ENCODE measurements around the gene RAD51C. TPM values are rescaled to one million over a fixed set of nuclear protein-coding genes. Genes with fewer than 3 reads are reported as not detected.
"Not testable (repeated sequence)": the region's sequence is repeated elsewhere in the genome, so short reads cannot be mapped to it uniquely, and the experiment has no call there.

Gene RAD51C
- total RNA-seq, 2 experiments from 2014 or later: 76.6 to 88.6 TPM

DNA sequence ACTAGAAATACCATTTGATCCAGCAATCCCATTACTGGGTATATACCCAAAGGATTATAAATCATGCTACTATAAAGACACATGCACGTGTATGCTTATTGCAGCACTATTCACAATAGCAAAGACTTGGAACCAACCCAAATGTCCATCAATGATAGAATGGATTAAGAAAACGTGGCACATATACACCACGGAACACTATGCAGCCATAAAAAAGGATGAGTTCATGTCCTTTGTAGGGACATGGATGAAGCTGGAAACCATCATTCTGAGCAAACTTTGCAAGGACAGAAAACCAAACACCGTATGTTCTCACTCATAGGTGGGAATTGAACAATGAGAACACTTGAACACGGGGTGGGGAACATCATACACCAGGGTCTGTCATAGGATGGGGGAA is 14.1 kb upstream of the RAD51C start:
- CTCF ChIA-PET, POLR2A ChIA-PET: not testable (repeated sequence)

DNA sequence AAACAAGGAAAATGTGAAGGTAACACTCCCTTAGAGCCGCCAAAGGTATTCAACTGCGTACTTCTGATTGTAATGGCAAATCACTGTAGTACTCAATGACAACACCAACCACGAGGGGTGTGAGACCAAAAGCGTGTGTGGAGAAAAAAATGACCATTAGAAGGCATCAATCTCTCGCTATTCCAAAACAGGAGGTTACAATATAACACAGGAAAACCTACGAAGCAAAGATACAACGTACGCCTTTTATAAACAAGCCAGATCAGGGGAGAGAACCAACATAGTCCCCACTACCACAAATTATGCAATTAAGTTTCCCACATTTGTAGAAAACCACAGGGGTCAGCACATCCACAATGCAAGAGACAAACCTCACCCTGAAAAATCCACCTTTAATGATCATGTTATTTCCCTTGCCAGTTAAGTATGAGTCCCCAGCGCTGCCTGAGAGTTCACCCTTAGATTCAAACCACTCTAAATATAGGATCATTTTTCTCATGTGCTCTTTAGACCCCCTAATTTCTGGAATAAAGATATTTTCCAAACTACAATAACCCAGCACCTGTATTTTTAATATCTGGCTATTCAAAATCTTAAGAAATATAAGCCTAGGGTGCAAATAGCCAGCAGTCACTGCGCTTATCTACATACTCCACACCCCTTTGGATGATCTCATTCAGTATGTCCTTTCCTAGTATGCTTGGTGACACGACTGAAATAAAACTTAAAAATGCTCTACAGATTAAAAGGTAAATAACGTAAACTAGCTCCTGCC is 13.0 kb upstream of the RAD51C start:
- ChIA-PET POLR2A (interaction anchor here (1.0 kb wide), 1 partner anchor 48 kb away, joined by 3 read pairs; no protein-coding TSS in a partner anchor), CTCF (interaction anchor here (0.6 kb wide), 1 partner anchor 50 kb away, joined by 4 read pairs; no protein-coding TSS in a partner anchor)

DNA sequence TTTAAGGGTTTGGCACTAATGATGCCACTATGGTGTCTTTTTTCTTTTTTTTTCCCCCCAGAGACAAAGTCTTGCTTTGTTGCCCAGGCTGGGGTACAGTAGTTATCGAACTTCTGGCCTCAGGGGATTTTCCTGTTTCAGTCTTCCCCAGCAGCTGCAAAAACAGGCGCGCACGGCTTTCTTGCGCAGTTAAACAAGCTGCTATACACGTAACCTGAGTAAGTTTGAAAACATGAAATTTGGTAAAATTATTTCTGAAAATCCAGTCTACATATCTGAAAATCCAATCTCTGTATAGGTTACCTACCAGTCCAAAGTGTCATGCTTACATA is 12.4 kb upstream of the RAD51C start:
- ChIA-PET POLR2A (interaction anchor here (1.0 kb wide), 1 partner anchor 49 kb away, joined by 3 read pairs; no protein-coding TSS in a partner anchor), CTCF (no interaction called here)

DNA sequence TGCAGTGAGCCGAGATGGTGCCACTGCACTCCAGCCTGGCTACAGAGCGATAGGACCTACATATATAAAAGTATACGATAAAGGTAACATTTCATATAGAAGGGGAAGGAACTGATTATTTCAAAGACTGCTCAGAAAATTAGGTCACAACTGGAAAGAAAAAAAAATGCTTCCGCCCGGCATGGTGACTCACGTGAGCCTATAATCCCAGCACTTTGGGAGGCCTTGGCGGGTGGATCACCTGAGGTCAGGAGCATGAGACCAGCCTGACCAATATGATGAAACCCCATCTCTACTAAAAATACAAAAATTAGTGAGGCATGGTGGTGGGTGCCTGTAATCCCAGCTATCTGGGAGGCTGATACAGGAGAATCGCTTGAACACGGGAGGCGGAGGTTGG is 8.4 kb upstream of the RAD51C start:
- CTCF ChIA-PET: interaction anchor here (1.2 kb wide), 1 partner anchor 140 kb away, joined by 4 read pairs; a partner anchor contains a TSS
- POLR2A ChIA-PET: no interaction called here

DNA sequence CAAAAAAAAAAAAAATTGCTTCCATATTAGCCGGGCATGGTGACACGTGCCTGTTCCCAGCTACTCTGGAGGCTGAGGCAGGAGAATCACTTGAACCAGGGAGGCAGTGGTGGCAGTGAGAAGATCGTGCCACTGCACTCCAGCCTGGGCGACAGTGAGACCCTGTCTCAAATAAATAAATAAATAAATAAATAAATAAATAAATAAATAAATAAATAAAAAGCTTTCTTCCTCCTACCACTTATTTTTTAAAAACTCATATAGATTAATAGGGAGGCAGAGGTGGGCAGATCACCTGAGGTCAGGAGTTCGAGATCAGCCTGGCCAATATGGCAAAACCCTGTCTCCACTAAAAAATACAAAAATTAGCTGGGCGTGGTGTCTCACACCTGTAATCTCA is 7.9 kb upstream of the RAD51C start:
- POLR2A ChIA-PET: not testable (repeated sequence)
- CTCF ChIA-PET: interaction anchor here (0.6 to 1.2 kb wide), 2 partner anchors 21 to 140 kb away, joined by 3 to 4 read pairs; a partner anchor contains a TSS

DNA sequence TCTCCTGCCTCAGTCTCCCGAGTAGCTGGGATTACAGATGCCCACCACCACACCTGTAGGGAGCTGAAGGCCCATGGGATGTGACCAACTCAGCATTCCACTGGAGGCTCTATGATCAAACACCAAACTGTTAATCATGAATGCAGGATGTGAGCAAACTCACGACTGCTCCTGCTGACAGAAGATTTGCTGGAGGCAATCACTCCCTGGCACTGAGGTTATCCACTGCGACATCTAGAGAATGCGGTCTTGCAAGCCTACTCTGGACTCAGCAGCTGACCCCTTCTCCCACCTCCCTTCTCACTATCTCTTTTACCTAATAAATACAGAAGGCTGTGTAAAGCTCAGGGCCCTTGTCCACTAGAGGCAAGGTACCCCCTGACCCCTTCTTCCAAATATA is 5.4 kb upstream of the RAD51C start:
- ChIA-PET CTCF (no interaction called here), POLR2A (no interaction called here)

DNA sequence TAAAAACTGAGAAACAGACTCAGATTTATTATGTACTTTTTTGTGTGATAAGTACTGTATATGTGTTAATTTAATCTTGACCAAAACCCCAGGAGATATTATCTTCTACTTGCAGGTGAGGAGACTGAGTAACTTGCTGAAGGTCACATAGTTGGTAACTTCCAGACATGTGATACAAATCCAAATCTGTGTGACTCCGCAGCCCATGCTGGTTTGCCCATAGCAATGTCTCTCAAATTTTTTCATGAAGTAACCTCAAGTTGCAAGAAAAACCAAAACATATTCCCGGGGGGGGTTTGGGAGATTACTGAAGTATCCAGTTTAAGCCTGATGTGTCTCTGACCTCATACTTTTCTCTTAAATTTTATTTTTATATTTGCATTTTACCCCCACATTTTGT is 3.9 kb upstream of the RAD51C start:
- CTCF ChIA-PET: interaction anchor here (0.6 kb wide), 1 partner anchor 44 kb away, joined by 3 read pairs; no protein-coding TSS in a partner anchor
- POLR2A ChIA-PET: no interaction called here

DNA sequence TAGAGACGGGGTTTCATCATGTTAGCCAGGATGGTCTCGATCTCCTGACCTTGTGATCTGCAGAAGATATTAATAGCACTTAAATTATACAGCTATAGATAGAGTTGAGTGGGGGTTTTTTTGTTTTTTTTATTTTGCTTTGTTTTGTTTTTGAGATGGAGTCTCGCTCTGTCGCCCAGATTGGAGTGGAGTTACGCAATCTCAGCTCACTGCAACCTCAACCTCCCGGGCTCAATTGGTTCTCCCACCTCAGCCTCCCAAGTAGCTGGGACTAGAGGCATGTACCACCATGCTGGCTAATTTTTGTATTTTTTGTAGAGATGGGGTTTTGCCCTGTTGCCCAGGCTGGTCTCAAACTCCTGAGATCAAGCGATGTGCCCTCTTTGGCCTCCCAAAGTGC is 2.4 kb upstream of the RAD51C start:
- POLR2A ChIA-PET: interaction anchor here (0.6 kb wide), 1 partner anchor 393 kb away, joined by 3 read pairs; no protein-coding TSS in a partner anchor

DNA sequence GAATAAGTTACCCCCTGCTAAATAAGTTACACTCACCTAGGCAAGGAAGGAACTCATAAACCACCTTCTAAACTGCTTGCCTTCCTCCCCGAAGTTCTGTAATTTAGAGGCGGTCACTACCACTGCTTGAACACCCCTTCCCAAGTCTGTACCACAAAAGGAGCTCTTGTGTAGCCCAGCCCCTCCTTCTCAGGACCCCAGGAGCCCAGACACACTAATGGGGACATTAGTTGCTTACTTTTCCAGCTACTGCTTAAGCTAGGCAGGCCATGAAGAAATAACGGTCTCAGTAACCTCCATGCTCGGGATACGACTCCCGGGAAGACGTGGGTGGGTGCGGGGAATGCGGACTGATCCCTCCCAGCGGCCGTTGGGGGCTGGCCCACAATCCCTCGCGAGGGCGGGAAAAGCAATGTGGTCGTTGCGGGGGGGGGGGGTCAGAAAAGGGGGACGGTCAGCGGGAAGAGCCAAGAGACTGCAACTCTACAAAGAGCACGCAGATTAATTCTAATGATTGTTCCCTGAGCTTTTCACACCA is 632 bp upstream of the RAD51C start, which contains the start of gene TEX14:
Gene TEX14 (minus strand): TSS at position 345 of the 538 bp plus-strand sequence. CDS start 40,044 bp downstream, outside the sequence.
- ChIA-PET CTCF (interaction anchor here (1.3 kb wide), 1 partner anchor 60 kb away, joined by 4 read pairs; no protein-coding TSS in a partner anchor), POLR2A (interaction anchor here (1.2 to 4.3 kb wide), 2 partner anchors 61 to 204 kb away, joined by 3 to 49 read pairs; partner anchors contain the start of gene HSF5)

More for the DNA sequence above, 2.4 kb upstream of the RAD51C start:
- CTCF ChIA-PET: interaction anchor here (1.0 kb wide), 1 partner anchor 22 kb away, joined by 4 read pairs; no protein-coding TSS in a partner anchor

DNA sequence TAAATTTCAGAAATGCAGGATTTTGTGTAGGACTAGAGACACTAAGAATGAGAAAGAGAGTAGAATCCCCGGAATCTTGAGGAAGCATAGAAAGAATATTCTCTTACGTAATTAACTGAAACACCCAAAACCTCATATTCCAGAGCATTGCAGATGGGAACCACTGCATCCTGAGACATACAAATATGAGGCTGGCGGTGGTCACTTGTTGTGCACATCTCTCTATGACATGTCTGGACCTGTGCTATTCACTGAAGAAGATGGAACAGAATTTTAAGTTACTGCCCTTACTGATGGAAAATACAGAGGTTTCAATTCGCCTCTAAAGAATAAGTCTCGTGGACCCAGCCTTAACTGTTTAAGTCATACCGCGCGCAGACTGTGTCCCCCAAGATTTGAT is 806 bp downstream of the RAD51C start:
- ChIA-PET CTCF (interaction anchor here (0.7 to 1.3 kb wide), 2 partner anchors 61 to 105 kb away, joined by 4 read pairs; no protein-coding TSS in a partner anchor), POLR2A (interaction anchor here (1.0 to 4.3 kb wide), 2 partner anchors 34 to 62 kb away, joined by 3 to 49 read pairs; no protein-coding TSS in a partner anchor)

DNA sequence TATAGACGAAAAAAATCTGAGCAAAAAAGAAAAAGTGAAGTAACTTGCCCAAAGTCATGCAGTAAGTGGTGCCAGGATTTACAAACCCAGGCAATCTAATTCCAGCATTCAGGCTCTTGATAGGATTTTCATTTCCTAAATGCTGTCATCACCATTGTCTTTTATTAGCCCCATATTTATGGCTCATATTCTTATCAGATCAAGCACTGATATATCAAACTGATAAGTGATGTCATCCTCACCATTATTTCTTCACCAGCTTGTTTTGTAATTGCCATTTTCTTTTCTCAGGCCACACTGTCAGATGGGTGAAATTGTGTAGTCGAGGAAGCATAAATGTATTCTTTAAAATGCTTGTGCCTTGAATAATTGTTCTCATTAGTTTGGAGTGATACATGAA is 1.3 kb downstream of the RAD51C start:
- POLR2A ChIA-PET: interaction anchor here (0.6 to 4.3 kb wide), 2 partner anchors 63 to 385 kb away, joined by 4 to 49 read pairs; no protein-coding TSS in a partner anchor
- CTCF ChIA-PET: interaction anchor here (0.7 kb wide), 1 partner anchor 106 kb away, joined by 4 read pairs; no protein-coding TSS in a partner anchor

DNA sequence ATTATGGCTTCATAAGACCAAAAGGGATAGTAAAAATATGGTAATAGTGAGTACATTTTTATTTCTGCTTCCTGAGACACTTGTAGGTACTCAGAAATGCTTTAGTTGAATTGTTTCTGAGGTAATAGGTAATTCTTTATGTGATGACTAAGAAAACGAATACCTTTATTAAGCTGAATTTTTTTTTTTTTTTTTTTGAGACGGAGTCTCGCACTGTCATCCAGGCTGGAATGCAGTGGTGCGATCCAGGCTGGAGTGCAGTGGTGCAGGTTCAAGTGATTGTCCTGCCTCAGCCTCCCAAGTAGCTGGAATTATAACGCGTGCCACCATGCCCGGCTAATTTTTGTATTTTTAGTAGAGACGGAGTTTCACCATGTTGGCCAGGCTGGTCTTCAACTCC is 1.9 kb downstream of the RAD51C start:
- CTCF ChIA-PET: no interaction called here
- POLR2A ChIA-PET: interaction anchor here (0.6 to 4.3 kb wide), 2 partner anchors 63 to 385 kb away, joined by 4 to 49 read pairs; no protein-coding TSS in a partner anchor

DNA sequence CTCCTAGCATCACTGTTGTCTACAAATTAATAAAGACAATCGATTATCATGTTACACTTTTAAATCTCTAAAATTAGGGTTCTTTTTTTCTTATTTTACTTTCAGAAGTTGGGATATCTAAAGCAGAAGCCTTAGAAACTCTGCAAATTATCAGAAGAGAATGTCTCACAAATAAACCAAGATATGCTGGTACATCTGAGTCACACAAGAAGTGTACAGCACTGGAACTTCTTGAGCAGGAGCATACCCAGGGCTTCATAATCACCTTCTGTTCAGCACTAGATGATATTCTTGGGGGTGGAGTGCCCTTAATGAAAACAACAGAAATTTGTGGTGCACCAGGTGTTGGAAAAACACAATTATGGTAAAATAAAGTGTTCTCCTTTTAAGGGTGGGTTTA is 2.4 kb downstream of the RAD51C start:
- ChIA-PET CTCF (no interaction called here), POLR2A (interaction anchor here (4.3 kb wide), 1 partner anchor 64 kb away, joined by 49 read pairs; no protein-coding TSS in a partner anchor)

DNA sequence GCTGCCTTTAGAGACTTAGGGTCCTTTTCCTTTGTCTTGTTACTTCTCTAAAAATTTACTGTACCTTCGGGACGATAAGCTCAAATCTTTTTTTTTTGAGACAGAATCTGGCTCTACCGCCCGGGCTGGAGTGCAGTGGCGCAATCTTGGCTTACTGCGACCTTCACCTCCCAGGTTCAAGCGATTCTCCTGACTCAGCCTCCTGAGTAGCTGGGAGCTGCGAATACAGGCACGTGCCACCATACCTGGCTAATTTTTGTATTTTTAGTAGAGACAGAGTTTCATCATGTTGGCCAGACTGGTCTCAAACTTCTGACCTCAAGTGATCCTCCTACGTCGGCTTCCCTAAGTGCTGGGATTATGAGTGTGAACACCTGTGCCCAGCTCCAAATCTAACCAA is 7.4 kb downstream of the RAD51C start:
- ChIA-PET POLR2A (no interaction called here), CTCF (no interaction called here)

DNA sequence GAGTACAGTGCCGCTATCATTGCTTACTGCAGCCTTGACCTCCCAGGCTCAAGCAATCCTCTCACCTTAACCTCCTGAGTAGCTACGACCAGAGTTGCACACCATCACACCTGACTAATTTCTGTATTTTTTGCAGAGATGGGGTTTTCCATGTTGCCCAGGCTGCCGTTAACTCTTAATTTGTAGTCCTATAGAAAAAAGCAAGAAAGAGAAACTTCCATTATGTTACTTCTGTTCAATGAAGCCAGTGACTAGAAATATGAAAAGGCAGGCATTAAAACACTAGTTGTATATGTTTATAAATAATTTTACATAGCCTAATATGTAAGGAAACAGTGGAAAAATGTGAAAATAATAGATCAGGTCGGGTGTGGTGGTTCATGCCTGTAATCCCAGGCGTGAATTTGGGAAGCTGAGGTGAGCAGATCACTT is 9.7 kb downstream of the RAD51C start:
- POLR2A ChIA-PET: interaction anchor here (0.7 kb wide), 1 partner anchor 37 kb away, joined by 6 read pairs; no protein-coding TSS in a partner anchor

DNA sequence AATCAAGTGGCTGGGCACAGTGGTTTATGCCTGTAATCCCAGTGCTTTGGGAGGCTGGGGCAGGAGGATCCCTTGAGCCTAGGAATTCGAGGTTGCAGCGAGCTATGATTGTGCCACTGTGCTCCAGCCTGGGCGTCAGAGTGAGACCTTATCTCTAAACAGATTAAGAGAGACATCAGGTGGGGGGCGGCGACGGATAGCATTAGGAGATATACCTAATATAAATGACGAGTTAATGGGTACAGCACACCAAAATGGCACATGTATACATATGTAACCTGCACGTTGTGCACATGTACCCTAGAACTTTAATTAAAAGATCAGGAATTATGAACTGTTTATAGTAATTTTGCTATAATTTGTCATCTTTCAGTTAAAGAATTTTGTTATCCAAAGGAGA is 10.3 kb downstream of the RAD51C start:
- ChIA-PET POLR2A (interaction anchor here (0.5 to 1.2 kb wide), 2 partner anchors 71 to 253 kb away, joined by 4 to 5 read pairs; no protein-coding TSS in a partner anchor), CTCF (interaction anchor here (0.6 to 1.0 kb wide), 4 partner anchors 11 to 586 kb away, joined by 3 read pairs; no protein-coding TSS in a partner anchor)

More for the DNA sequence above, 9.7 kb downstream of the RAD51C start:
- CTCF ChIA-PET: interaction anchor here (0.7 to 1.0 kb wide), 2 partner anchors 11 to 585 kb away, joined by 3 read pairs; no protein-coding TSS in a partner anchor

DNA sequence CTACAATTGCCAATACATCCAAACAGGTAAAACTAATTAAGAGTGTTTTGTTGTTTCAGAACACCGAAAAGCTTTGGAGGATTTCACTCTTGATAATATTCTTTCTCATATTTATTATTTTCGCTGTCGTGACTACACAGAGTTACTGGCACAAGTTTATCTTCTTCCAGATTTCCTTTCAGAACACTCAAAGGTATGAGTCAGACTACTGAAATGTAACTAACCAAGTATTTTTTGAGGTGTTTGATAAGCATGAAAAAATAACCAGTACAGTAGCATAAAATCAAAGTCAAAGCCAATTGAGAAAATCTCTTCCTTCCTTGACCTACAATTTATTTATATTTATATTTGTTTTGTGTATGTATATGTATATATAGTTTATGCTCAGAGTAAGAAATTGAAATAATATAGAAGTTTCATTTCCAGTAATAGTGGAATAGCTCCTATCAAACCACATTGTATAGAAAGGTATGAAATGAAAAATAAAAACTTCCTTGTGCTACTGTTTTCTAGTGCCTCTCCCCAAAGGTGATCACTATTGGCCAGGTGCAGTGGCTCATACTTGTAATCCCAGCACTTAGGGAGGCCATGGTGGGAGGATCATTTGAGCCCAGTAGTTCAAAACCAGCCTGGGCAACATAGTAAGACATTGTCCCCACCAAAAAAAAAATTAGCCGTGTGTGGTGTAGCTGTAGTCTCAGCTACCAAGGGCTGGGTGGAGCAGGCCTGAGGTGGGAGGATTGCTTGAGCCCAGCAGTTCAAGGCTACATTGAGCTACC is 10.9 kb downstream of the RAD51C start:
- ChIA-PET CTCF (interaction anchor here (0.6 to 0.7 kb wide), 3 partner anchors 189 to 799 kb away, joined by 3 read pairs; no protein-coding TSS in a partner anchor), POLR2A (interaction anchor here (0.5 to 1.2 kb wide), 3 partner anchors 71 to 254 kb away, joined by 4 to 5 read pairs (median 4); no protein-coding TSS in a partner anchor)

DNA sequence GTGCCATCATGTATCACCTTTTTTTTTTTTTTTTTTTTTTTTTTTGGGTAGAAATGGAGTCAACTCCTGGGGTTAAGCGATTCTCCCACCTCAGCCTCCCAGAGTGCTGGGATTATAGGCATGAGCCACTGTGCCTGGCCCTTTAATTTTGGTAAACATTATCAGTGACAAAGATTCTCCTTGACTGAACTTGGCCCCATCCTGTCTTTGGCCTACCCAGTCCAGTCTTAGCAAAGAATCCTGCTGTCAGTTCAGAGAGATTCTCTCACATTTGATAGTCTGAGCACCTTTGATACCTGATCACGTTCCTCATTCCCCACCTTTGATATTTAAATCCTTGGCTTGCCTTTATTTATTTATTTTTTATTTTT is 11.5 kb downstream of the RAD51C start:
- ChIA-PET CTCF (interaction anchor here (0.6 kb wide), 1 partner anchor 800 kb away, joined by 3 read pairs; no protein-coding TSS in a partner anchor), POLR2A (interaction anchor here (1.2 kb wide), 2 partner anchors 72 to 73 kb away, joined by 4 to 5 read pairs; no protein-coding TSS in a partner anchor)

Measured in activated CD8-positive, alpha-beta memory T cell treated with anti-CD3 and anti-CD28 coated beads for 36 hours (primary cell).